HepG2 (cell line): Measurements from ENCODE around the gene PRR30. TPM values are rescaled to one million over a fixed set of nuclear protein-coding genes. Genes with fewer than 3 reads are reported as not detected.
A peak's percentile ranks its signal among the peaks of the same experiment; 100 is the strongest.

Experiments
- AFF4 ChIP-seq: sonication (generic); formaldehyde crosslinking; IDR thresholded peaks from 2 replicates; pipeline ENCODE4 v1.4.0; 2020; ENCODE audit warnings: missing genetic modification reagents
- CHD2 ChIP-seq: IDR thresholded peaks from 2 replicates; pipeline ENCODE4 v1.6.1; 2011; ENCODE audit warnings: low read depth, low read length, improper control_type of control experiment
- CREB3 ChIP-seq: sonication (generic); formaldehyde crosslinking; IDR thresholded peaks from 2 replicates; pipeline ENCODE4 v1.5.0; 2020; ENCODE audit warnings: missing genetic modification reagents
- MAX ChIP-seq: IDR thresholded peaks from 2 replicates; pipeline ENCODE4 v1.6.1; 2012; ENCODE audit warnings: inconsistent platforms
- MIER3 ChIP-seq: IDR thresholded peaks from 2 replicates; pipeline ENCODE4 v1.6.1; 2016; ENCODE audit warnings: missing compliant biosample characterization, borderline replicate concordance
- RARA ChIP-seq: IDR thresholded peaks from 2 replicates; pipeline ENCODE4 v1.6.1; 2016; ENCODE audit warnings: missing genetic modification reagents, missing compliant biosample characterization
- RBM22 ChIP-seq: fragments of 200-400 bp; formaldehyde crosslinking; optimal IDR thresholded peaks from 2 replicates; pipeline ENCODE3; 2017; ENCODE audit warnings: mild to moderate bottlenecking, low read length, moderate library complexity
- SNAPC4 ChIP-seq: sonication (generic); formaldehyde crosslinking; IDR thresholded peaks from 2 replicates; pipeline ENCODE4 v1.4.0; 2020; ENCODE audit warnings: mild to moderate bottlenecking, missing genetic modification reagents
- SP5 ChIP-seq: IDR thresholded peaks from 2 replicates; pipeline ENCODE4 v1.6.1; 2016; ENCODE audit warnings: low read depth, borderline replicate concordance
- TP53 ChIP-seq: sonication (generic); formaldehyde crosslinking; conservative IDR thresholded peaks from 2 replicates; pipeline ENCODE4 v1.4.0; 2020; ENCODE audit warnings: missing genetic modification reagents
- TRIM24 ChIP-seq: sonication (generic); formaldehyde crosslinking; IDR thresholded peaks from 2 replicates; pipeline ENCODE4 v1.8.0; 2022; ENCODE audit warnings: mild to moderate bottlenecking, missing genetic modification reagents
- ZBTB44 ChIP-seq: sonication (generic); formaldehyde crosslinking; IDR thresholded peaks from 2 replicates; pipeline ENCODE4 v1.4.0; 2020; ENCODE audit warnings: missing genetic modification reagents
- ZBTB8A ChIP-seq: sonication (generic); formaldehyde crosslinking; IDR thresholded peaks from 2 replicates; pipeline ENCODE4 v1.4.0; 2020; ENCODE audit warnings: mild to moderate bottlenecking, low read depth, missing genetic modification reagents, borderline replicate concordance
- ZNF550 ChIP-seq: sonication (generic); formaldehyde crosslinking; IDR thresholded peaks from 2 replicates; pipeline ENCODE4 v1.4.0; 2020; ENCODE audit warnings: mild to moderate bottlenecking, missing genetic modification reagents, borderline replicate concordance
- ZNF670 ChIP-seq: sonication (generic); formaldehyde crosslinking; IDR thresholded peaks from 2 replicates; pipeline ENCODE4 v1.8.0; 2022; ENCODE audit warnings: mild to moderate bottlenecking, missing genetic modification reagents, borderline replicate concordance
- ZNF75D ChIP-seq: sonication (generic); formaldehyde crosslinking; IDR thresholded peaks from 2 replicates; pipeline ENCODE4 v1.8.1; 2023; ENCODE audit warnings: missing genetic modification reagents, mild to moderate bottlenecking, borderline replicate concordance
- ZNF777 ChIP-seq: sonication (generic); formaldehyde crosslinking; IDR thresholded peaks from 2 replicates; pipeline ENCODE4 v1.4.0; 2020; ENCODE audit warnings: missing genetic modification reagents
- polyA plus RNA-seq, 8 experiments: library from polyadenylated mRNA; depleted of rRNA in 3 of 8; stranded (reverse) in 7 of 8; unstranded in 1 of 8; fragments of >200 nt; fragmentation: Illumina TruSeq in 4 of 8; extraction: Trizol in 4 of 8; gene quantifications; 2 replicates each; pipeline versions ENCODE4 v1.2.1 to v1.2.3, GENCODE V29; 2011 to 2016; ENCODE audit warnings: low read depth in 4 of 8, missing spikeins in 1 of 8, mixed read lengths in 1 of 8; ENCODE audit not compliant: insufficient read depth in 1 of 8
- total RNA-seq, 5 experiments: library from RNA; depleted of rRNA; stranded (reverse); fragments of >200 nt; fragmentation: Illumina TruSeq; extraction: Trizol; gene quantifications; 2 replicates each; pipeline ENCODE4 v1.2.3, GENCODE V29; 2016; ENCODE audit warnings: low read depth in 1 of 5

Gene PRR30
- total and polyA plus RNA-seq, 2 of the 13 experiments (the other 11 are each of a cell fraction or from before 2014, with no cell fraction given), result not detected

- no peak for TF ChIP-seq AFF4
- TF ChIP-seq ZNF75D, result no peak
- peak; percentile 43; the same call in 1 of the 2 replicates for TF ChIP-seq RARA (CRISPR knock-in tag)
- no peak for TF ChIP-seq CREB3 (CRISPR knock-in tag)
- TF ChIP-seq RBM22, result no peak
- 0 out of 2 replicates have a peak, but pooled peaks have one; percentile 38 for TF ChIP-seq TP53 (CRISPR knock-in tag)
- peak; percentile 68 for TF ChIP-seq SP5 (CRISPR knock-in tag)
- no peak for TF ChIP-seq CHD2
- TF ChIP-seq TRIM24, result 0 out of 2 replicates have a peak, but pooled peaks have one; percentile 48
- peak; percentile 68 for TF ChIP-seq MAX
- no peak; the same call in 1 of the 2 replicates for TF ChIP-seq ZNF670 (CRISPR knock-in tag)
- peak; percentile 60; the same call in 1 of the 2 replicates for TF ChIP-seq ZNF777
- TF ChIP-seq ZNF550, result no peak
- no peak for TF ChIP-seq ZBTB44 (CRISPR knock-in tag)
- TF ChIP-seq ZBTB8A (CRISPR knock-in tag), result no peak
- no peak for TF ChIP-seq MIER3 (CRISPR knock-in tag)
- TF ChIP-seq SNAPC4 (CRISPR knock-in tag), result no peak
These were observed 15.7 kb downstream of the PRR30 start, which contains the start of gene ABHD1 (continued) for GRCh38 chr2:27123302-27124150.
